ENCODE measurements around the gene CHRNA3.
"Not testable (repeated sequence)": the region's sequence is repeated elsewhere in the genome, so short reads cannot be mapped to it uniquely, and the experiment has no call there.

Gene CHRNA3

GRCh38 chr15:78618064-78618463 is 2.7 kb downstream of the CHRNA3 start:
- no peak for DNase-seq (ENCODE audit: low read depth in 2 of 2, low spot score in 1 of 2)

- no peak for DNase-seq (ENCODE audit: low read depth in 2 of 2, low spot score in 1 of 2)
Observed at GRCh38 chr15:78617516-78617915, 3.3 kb downstream of the CHRNA3 start.

GRCh38 chr15:78617076-78617475 is 3.7 kb downstream of the CHRNA3 start:
- no peak for DNase-seq (ENCODE audit: low read depth in 2 of 2, low spot score in 1 of 2)

- no peak for DNase-seq (ENCODE audit: low read depth in 2 of 2, low spot score in 1 of 2)
Observed at GRCh38 chr15:78616506-78616905, 4.3 kb downstream of the CHRNA3 start.

GRCh38 chr15:78615151-78615589 is 5.6 kb downstream of the CHRNA3 start:
- DNase-seq (ENCODE audit: low read depth in 2 of 2, low spot score in 1 of 2): no peak

- no peak for DNase-seq (ENCODE audit: low read depth in 2 of 2, low spot score in 1 of 2)
Observed at GRCh38 chr15:78614021-78614420, 6.8 kb downstream of the CHRNA3 start.

GRCh38 chr15:78609551-78609950 is 11.2 kb downstream of the CHRNA3 start:
- DNase-seq (ENCODE audit: low read depth in 2 of 2, low spot score in 1 of 2): not testable (repeated sequence)

GRCh38 chr15:78605680-78606079 is 15.1 kb downstream of the CHRNA3 start:
- DNase-seq (ENCODE audit: low read depth in 2 of 2, low spot score in 1 of 2): no peak

GRCh38 chr15:78605201-78605600 is 15.6 kb downstream of the CHRNA3 start:
- DNase-seq (ENCODE audit: low read depth in 2 of 2, low spot score in 1 of 2): no peak

- no peak for DNase-seq (ENCODE audit: low read depth in 2 of 2, low spot score in 1 of 2)
Observed at GRCh38 chr15:78604420-78604819, 16.4 kb downstream of the CHRNA3 start.

- no peak for DNase-seq (ENCODE audit: low read depth in 2 of 2, low spot score in 1 of 2)
Observed at GRCh38 chr15:78603467-78603866, 17.3 kb downstream of the CHRNA3 start.

GRCh38 chr15:78599189-78599588 is 21.6 kb downstream of the CHRNA3 start:
- no peak for DNase-seq (ENCODE audit: low read depth in 2 of 2, low spot score in 1 of 2)

- DNase-seq (ENCODE audit: low read depth in 2 of 2, low spot score in 1 of 2): no peak
Observed at GRCh38 chr15:78598348-78598747, 22.4 kb downstream of the CHRNA3 start.

- no peak for DNase-seq (ENCODE audit: low read depth in 2 of 2, low spot score in 1 of 2)
Observed at GRCh38 chr15:78597583-78597982, 23.2 kb downstream of the CHRNA3 start.

GRCh38 chr15:78574944-78575343 is 45.9 kb downstream of the CHRNA3 start:
- no peak for DNase-seq (ENCODE audit: low read depth in 2 of 2, low spot score in 1 of 2)

GRCh38 chr15:78573416-78573815 is 47.4 kb downstream of the CHRNA3 start:
- DNase-seq (ENCODE audit: low read depth in 2 of 2, low spot score in 1 of 2): no peak

GRCh38 chr15:78571382-78571781 is 49.4 kb downstream of the CHRNA3 start:
- DNase-seq (ENCODE audit: low read depth in 2 of 2, low spot score in 1 of 2): no peak

- no peak for DNase-seq (ENCODE audit: low read depth in 2 of 2, low spot score in 1 of 2)
Observed at GRCh38 chr15:78570710-78571109, 50.1 kb downstream of the CHRNA3 start.

GRCh38 chr15:78567531-78567930 is 53.3 kb downstream of the CHRNA3 start:
- no peak for DNase-seq (ENCODE audit: low read depth in 2 of 2, low spot score in 1 of 2)

GRCh38 chr15:78565951-78566774 is 54.6 kb downstream of the CHRNA3 start:
- DNase-seq (ENCODE audit: low read depth in 2 of 2, low spot score in 1 of 2): no peak

- DNase-seq (ENCODE audit: low read depth in 2 of 2, low spot score in 1 of 2): peak; percentile 46 to 52
Observed at GRCh38 chr15:78565097-78565950, 55.5 kb downstream of the CHRNA3 start, which contains the start of gene CHRNA5. Gene CHRNA5 (plus strand): TSS chr15:78565520. CDS start chr15:78565720, 200 bp downstream.

GRCh38 chr15:78564743-78565096 is 56.1 kb downstream of the CHRNA3 start:
- no peak for DNase-seq (ENCODE audit: low read depth in 2 of 2, low spot score in 1 of 2)

All from stimulated activated CD8-positive, alpha-beta memory T cell treated with anti-CD3 and anti-CD28 coated beads, Interleukin-4, amount 100 ng/mL, for 4 hours (primary cell).